DND-41 (cell line): Measurements from ENCODE around the gene RNF212.

ENCODE experiments used
- EZH2 ChIP-seq: IDR thresholded peaks from 3 replicates; pipeline ENCODE4 v1.6.1; 2012; ENCODE audit warnings: borderline replicate concordance, low read depth, mild to moderate bottlenecking, moderate library complexity, low read length, inconsistent platforms; ENCODE audit not compliant: severe bottlenecking
- TF ChIP-seq, protein P1 (sequence below): IDR thresholded peaks from 2 replicates; pipeline ENCODE4 v1.5.1; 2012; ENCODE audit warnings: borderline replicate concordance, low read length, moderate library complexity, mild to moderate bottlenecking; ENCODE audit not compliant: poor library complexity, severe bottlenecking; ENCODE audit errors: extremely low read depth

DNA sequence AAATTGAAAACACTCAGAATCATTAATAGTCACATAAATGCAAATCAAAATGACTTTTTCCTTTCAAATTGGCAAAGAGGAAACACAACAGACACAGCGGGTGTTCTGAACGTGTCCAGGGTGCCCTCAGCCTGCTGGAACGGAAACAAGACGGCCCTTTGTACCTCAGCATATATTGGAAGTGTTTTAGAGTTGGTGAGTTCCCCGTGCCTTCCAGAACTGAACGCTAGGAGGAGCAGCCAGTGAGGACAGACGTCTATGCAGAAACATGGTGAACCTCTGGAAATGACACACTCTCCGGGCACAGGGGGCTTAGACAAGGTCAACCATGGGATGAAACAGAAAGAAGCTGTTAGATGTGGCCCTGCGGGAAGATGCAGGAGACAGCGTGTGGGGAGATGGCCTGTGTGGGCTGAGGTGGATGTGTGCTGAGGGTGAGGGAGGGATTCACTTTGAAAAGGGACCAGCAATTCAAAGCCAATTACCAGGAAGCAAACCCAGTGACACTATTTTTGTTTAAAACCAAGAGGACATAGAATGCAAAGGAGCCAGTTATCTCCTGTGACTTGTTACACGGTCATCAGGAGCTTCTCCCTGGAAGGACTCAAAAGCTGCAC is 40.4 kb downstream of the RNF212 start:
- TF ChIP-seq, protein P1, sequence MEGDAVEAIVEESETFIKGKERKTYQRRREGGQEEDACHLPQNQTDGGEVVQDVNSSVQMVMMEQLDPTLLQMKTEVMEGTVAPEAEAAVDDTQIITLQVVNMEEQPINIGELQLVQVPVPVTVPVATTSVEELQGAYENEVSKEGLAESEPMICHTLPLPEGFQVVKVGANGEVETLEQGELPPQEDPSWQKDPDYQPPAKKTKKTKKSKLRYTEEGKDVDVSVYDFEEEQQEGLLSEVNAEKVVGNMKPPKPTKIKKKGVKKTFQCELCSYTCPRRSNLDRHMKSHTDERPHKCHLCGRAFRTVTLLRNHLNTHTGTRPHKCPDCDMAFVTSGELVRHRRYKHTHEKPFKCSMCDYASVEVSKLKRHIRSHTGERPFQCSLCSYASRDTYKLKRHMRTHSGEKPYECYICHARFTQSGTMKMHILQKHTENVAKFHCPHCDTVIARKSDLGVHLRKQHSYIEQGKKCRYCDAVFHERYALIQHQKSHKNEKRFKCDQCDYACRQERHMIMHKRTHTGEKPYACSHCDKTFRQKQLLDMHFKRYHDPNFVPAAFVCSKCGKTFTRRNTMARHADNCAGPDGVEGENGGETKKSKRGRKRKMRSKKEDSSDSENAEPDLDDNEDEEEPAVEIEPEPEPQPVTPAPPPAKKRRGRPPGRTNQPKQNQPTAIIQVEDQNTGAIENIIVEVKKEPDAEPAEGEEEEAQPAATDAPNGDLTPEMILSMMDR, result peak; percentile 54
- no peak for TF ChIP-seq EZH2
